HepG2 (cell line): Measurements from ENCODE around the gene KIAA1614.

Experiments
- BRCA1 ChIP-seq: sonication (generic); formaldehyde crosslinking; IDR thresholded peaks from 2 replicates; pipeline ENCODE4 v1.4.0; 2020; ENCODE audit warnings: missing genetic modification reagents
- EZH2 ChIP-seq: conservative IDR thresholded peaks from 2 replicates; pipeline ENCODE4 v1.6.1; 2012; ENCODE audit warnings: mild to moderate bottlenecking, low read depth, low read length, moderate library complexity
- HDAC2 ChIP-seq: sonication (generic); formaldehyde crosslinking; IDR thresholded peaks from 2 replicates; pipeline ENCODE4 v1.4.0; 2020; ENCODE audit warnings: missing genetic modification reagents
- SRSF9 ChIP-seq: fragments of 200-400 bp; formaldehyde crosslinking; IDR thresholded peaks from 2 replicates; pipeline ENCODE4 v1.6.1; 2018; ENCODE audit warnings: borderline replicate concordance, mild to moderate bottlenecking, low read depth, low read length; ENCODE audit not compliant: insufficient read depth, poor library complexity, severe bottlenecking
- TFE3 ChIP-seq: IDR thresholded peaks from 2 replicates; pipeline ENCODE4 v1.6.1; 2016
- ZFX ChIP-seq: sonication (generic); formaldehyde crosslinking; IDR thresholded peaks from 2 replicates; pipeline ENCODE4 v1.4.0; 2020; ENCODE audit warnings: mild to moderate bottlenecking, low read depth, missing genetic modification reagents, moderate library complexity
- ZNF460 ChIP-seq: sonication (generic); formaldehyde crosslinking; IDR thresholded peaks from 2 replicates; pipeline ENCODE4 v1.5.1; 2020; ENCODE audit warnings: missing genetic modification reagents, mild to moderate bottlenecking, borderline replicate concordance

- TF ChIP-seq TFE3 (CRISPR knock-in tag) (no peak), EZH2 (no peak), ZNF460 (CRISPR knock-in tag) (no peak), HDAC2 (CRISPR knock-in tag) (no peak), SRSF9 (no peak), BRCA1 (CRISPR knock-in tag) (no peak), ZFX (CRISPR knock-in tag) (no peak)
Observed at GRCh38 chr1:180919183-180919700, 6.5 kb downstream of the KIAA1614 start.
